B cell (primary cell): ENCODE results near the gene CAPG.

ENCODE experiments used
- CTCF ChIP-seq: fragments of 200-600 bp; IDR thresholded peaks from one replicate; pipeline ENCODE4 v1.8.0; 2022; ENCODE audit warnings: antibody characterized with exemption, mild to moderate bottlenecking
- EZH2 ChIP-seq: IDR thresholded peaks from 2 replicates; pipeline ENCODE4 v1.6.1; 2012; ENCODE audit warnings: borderline replicate concordance, low read depth, mild to moderate bottlenecking, moderate library complexity, low read length; ENCODE audit not compliant: insufficient read depth, poor library complexity, severe bottlenecking

GRCh38 chr2:85421260-85422071 lies 11.3 kb upstream of the CAPG start:
- no peak for TF ChIP-seq CTCF
- TF ChIP-seq EZH2: no peak
